ENCODE results near the gene MYLK.
A peak's percentile ranks its signal among the peaks of the same experiment; 100 is the strongest.

MYLK gene

GRCh38 chr3:123778525-123778924, 105.6 kb downstream of the MYLK start:
- no peak for TF ChIP-seq CTCF (IDR thresholded peaks at IDR 0.05; ENCODE audit: poor library complexity, severe bottlenecking)
- no peaks in the 10 kb centered on the region for H3K4me1 ChIP-seq (ENCODE audit: insufficient read depth, poor library complexity, severe bottlenecking)
- no peak for DNase-seq (ENCODE audit: low spot score)
- no peaks in the 10 kb centered on the region for H3K36me3 ChIP-seq (ENCODE audit: low read depth)
- no peak overlapping the region for H3K4me3 ChIP-seq (ENCODE audit: severe bottlenecking)
- H3K27ac ChIP-seq (ENCODE audit: poor library complexity, severe bottlenecking): no peak overlapping the region
- ATAC-seq (ENCODE audit: low read depth): no peak
- no peaks in the 10 kb centered on the region for H3K9me3 ChIP-seq (ENCODE audit: severe bottlenecking)
- no peaks in the 10 kb centered on the region for H3K27me3 ChIP-seq (ENCODE audit: insufficient read depth, poor library complexity, severe bottlenecking)

- Histone ChIP-seq H3K27ac (ENCODE audit: poor library complexity, severe bottlenecking) (no peak overlapping the region), H3K9me3 (ENCODE audit: severe bottlenecking) (no peaks in the 10 kb centered on the region), H3K4me3 (ENCODE audit: severe bottlenecking) (no peak overlapping the region), H3K36me3 (ENCODE audit: low read depth) (no peaks in the 10 kb centered on the region), H3K27me3 (ENCODE audit: insufficient read depth, poor library complexity, severe bottlenecking) (no peaks in the 10 kb centered on the region), H3K4me1 (ENCODE audit: insufficient read depth, poor library complexity, severe bottlenecking) (no peaks in the 10 kb centered on the region)
- no peak for TF ChIP-seq CTCF (IDR thresholded peaks at IDR 0.05; ENCODE audit: poor library complexity, severe bottlenecking)
- DNase-seq (ENCODE audit: low spot score) (no peak), ATAC-seq (ENCODE audit: low read depth) (no peak)
Observed at GRCh38 chr3:123776071-123776782, 107.9 kb downstream of the MYLK start.

- Histone ChIP-seq H3K27ac (ENCODE audit: poor library complexity, severe bottlenecking) (no peak overlapping the region), H3K4me1 (ENCODE audit: insufficient read depth, poor library complexity, severe bottlenecking) (no peaks in the 10 kb centered on the region), H3K9me3 (ENCODE audit: severe bottlenecking) (no peaks in the 10 kb centered on the region), H3K36me3 (ENCODE audit: low read depth) (no peaks in the 10 kb centered on the region), H3K27me3 (ENCODE audit: insufficient read depth, poor library complexity, severe bottlenecking) (no peaks in the 10 kb centered on the region), H3K4me3 (ENCODE audit: severe bottlenecking) (no peak overlapping the region)
- no peak for TF ChIP-seq CTCF (IDR thresholded peaks at IDR 0.05; ENCODE audit: poor library complexity, severe bottlenecking)
- DNase-seq (ENCODE audit: low spot score) (no peak), ATAC-seq (ENCODE audit: low read depth) (no peak)
Observed at GRCh38 chr3:123774474-123774873, 109.7 kb downstream of the MYLK start.

GRCh38 chr3:123773681-123774431, 110.3 kb downstream of the MYLK start:
- H3K4me1 ChIP-seq (ENCODE audit: insufficient read depth, poor library complexity, severe bottlenecking): no peaks in the 10 kb centered on the region
- no peak for ATAC-seq (ENCODE audit: low read depth)
- H3K27me3 ChIP-seq (ENCODE audit: insufficient read depth, poor library complexity, severe bottlenecking): no peaks in the 10 kb centered on the region
- no peaks in the 10 kb centered on the region for H3K36me3 ChIP-seq (ENCODE audit: low read depth)
- TF ChIP-seq CTCF (IDR thresholded peaks at IDR 0.05; ENCODE audit: poor library complexity, severe bottlenecking): no peak
- no peak overlapping the region for H3K4me3 ChIP-seq (ENCODE audit: severe bottlenecking)
- no peak overlapping the region for H3K27ac ChIP-seq (ENCODE audit: poor library complexity, severe bottlenecking)
- no peak for DNase-seq (ENCODE audit: low spot score)
- H3K9me3 ChIP-seq (ENCODE audit: severe bottlenecking): no peaks in the 10 kb centered on the region

- ATAC-seq (ENCODE audit: low read depth): peak; percentile 35; the same call in 1 of the 3 replicates
Observed at GRCh38 chr3:123769356-123769743, 114.8 kb downstream of the MYLK start.

More at GRCh38 chr3:123769356-123769743, 114.8 kb downstream of the MYLK start:
- H3K27ac ChIP-seq (ENCODE audit: poor library complexity, severe bottlenecking): no peak overlapping the region
- H3K4me3 ChIP-seq (ENCODE audit: severe bottlenecking): no peak overlapping the region
- no peaks in the 10 kb centered on the region for H3K4me1 ChIP-seq (ENCODE audit: insufficient read depth, poor library complexity, severe bottlenecking)
- H3K27me3 ChIP-seq (ENCODE audit: insufficient read depth, poor library complexity, severe bottlenecking): no peaks in the 10 kb centered on the region
- no peak for DNase-seq (ENCODE audit: low spot score)
- no peak for TF ChIP-seq CTCF (IDR thresholded peaks at IDR 0.05; ENCODE audit: poor library complexity, severe bottlenecking)
- no peaks in the 10 kb centered on the region for H3K9me3 ChIP-seq (ENCODE audit: severe bottlenecking)
- no peaks in the 10 kb centered on the region for H3K36me3 ChIP-seq (ENCODE audit: low read depth)

Data from RWPE2 (cell line).